ENCODE measurements around the gene GPC2.
"Not testable (repeated sequence)": the region's sequence is repeated elsewhere in the genome, so short reads cannot be mapped to it uniquely, and the experiment has no call there.

The GPC2 gene

DNA sequence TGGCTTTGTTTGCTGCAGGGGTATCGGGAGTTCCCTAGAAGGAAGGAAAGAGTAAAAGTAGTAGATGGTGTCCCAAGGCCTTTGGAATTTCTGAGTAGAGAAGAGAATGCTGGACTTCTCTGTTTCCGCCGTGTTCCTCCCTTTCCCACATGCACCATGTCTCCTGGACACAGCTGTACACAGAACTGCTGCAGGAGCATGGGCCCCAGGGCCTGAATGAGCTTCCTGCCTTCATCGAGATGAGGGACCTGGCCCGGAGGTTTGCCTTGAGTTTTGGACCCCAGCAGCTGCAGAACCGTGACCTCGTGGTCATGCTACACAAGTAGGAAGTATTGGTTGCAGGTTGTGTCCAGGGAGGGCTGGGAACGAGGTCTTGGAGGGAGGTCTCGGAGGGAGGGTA, 27.3 kb upstream of the GPC2 start:
- DNase-seq (ENCODE audit: low read depth), result no peak

GRCh38 chr7:100200693-100201092, 23.5 kb upstream of the GPC2 start:
- DNase-seq (ENCODE audit: low read depth), result no peak

DNA sequence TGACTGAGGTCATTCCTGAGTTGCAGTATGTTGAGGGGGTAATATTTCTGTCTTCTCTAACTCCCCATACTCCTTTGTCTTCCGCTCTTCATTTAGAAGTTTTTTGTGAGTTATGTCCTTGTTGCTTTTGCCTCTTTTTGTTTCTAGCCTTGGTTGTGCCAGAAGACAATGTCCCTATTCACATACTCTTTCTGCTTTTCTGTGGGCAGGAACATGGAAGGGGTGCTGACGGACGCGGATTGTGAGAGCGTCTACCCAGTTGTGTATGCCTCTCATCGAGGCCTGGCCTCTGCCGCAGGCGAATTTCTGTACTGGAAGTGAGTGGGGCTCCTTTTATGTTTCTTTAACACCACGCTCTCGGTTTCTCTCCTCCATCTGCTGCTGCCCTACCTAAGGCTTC, 21.1 kb upstream of the GPC2 start:
- DNase-seq (ENCODE audit: low read depth), result no peak

DNA sequence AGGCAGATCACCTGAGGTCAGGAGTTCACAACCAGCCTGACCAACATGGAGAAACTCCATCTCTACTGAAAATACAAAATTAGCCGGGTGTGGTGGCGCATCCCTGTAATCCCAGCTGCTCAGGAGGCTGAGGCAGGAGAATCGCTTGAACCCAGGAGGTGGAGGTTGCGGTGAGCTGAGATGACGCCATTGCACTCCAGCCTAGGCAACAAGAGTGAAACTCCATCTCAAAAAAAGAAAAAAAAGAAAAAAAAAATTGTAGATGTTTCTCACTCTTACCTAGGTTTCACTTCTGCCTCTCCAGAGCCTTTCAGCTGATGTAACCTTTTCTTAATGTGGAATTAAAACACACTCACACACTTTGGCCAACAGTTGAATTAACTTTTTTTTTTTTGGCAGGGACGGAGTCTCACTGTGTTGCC, 18.7 kb upstream of the GPC2 start:
- not testable (repeated sequence) for DNase-seq (ENCODE audit: low read depth)

DNA sequence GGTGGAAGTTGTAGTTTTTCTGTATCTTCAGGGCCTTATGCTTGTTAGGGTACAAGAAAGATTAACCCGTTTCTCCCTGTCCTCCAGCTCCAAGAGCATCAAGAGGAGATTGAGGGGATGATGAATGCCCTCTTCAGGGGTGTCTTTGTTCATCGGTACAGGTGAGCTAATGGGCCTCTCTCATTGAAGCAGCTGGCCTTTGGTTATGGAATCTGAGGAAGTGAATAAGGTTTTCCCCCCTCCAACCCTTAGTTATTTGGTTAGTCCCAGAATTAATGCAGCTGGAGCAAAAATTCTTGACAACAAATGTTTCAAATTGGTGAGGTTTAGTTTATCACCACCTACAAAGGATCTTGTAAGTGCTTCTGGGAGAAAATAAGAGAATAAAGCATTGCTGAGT, 18.0 kb upstream of the GPC2 start:
- DNase-seq (ENCODE audit: low read depth), result no peak

- DNase-seq (ENCODE audit: low read depth), result no peak
Observed at GRCh38 chr7:100192969-100193368, 15.8 kb upstream of the GPC2 start.

- not testable (repeated sequence) for DNase-seq (ENCODE audit: low read depth)
Observed at GRCh38 chr7:100192281-100192862, 15.2 kb upstream of the GPC2 start.

DNA sequence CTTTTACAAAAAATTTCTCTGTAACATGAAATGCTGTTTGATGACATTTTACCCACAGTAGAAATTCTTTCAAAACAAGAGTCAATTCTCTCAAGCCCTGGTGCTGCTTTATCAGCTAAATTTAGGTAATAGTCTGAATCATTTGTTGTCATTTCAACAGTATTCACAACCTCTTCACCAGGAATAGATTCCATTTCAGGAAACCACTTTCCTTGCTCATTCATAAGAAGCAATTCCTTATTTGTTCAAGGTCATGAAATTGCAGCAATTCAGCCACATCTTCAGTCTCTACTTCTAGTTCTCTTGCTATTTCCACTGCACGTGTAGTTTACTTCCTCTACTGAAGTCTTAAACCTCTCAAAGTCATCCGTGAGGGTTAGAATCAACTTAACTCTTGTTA, 14.6 kb upstream of the GPC2 start:
- no peak for DNase-seq (ENCODE audit: low read depth)

DNA sequence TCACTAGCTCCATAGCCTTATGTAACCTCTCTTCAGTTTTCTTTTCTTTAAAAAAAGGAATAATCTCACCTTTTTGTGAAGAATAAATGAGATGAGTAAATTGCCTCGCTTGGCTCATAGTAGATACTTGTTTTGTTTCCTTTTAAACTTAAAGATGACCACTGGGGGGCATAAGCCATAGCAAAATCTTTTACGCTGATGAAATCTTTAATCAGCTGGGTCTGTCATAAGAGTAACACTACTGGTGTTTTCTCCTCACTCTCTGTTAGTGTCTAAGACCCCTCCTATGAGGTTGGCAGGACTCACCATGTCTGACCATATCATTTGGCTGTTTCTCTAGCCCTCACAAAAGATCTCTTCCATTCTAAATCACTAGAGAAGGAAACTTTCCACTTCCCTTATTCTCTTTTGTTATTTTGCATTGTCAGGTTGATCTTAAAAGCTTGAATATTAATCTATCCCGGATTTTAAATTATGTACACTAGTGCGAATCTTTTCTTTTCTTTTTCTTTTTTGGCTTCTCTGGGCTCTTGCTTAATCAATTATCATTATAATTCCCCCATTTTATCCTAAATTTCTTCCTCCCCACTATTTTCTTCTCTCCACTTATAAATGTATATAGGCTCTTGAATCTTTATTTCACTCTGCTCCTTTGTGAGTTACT, 13.0 kb upstream of the GPC2 start:
- DNase-seq (ENCODE audit: low read depth), result no peak

- DNase-seq (ENCODE audit: low read depth), result no peak
Observed at GRCh38 chr7:100189061-100189460, 11.9 kb upstream of the GPC2 start.

DNA sequence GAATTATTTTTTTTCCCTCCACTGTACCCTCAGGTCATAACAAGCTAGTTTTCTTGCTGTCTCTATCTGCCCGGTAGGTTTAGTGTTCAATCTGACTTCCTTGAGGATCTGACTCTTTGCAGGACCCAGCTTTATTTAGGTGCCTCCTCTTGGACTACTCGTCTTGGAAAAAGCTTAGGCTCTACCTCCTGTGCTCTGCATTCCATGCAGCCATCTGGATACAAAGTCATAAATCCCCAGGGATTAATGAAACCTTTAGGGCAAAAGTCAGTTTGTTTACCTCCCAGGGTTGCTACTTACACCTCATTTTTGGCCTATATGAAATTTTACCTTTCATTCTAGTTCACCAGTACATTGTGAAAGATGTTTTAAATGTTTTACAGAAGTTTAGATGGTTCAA, 8.5 kb upstream of the GPC2 start:
- no peak for DNase-seq (ENCODE audit: low read depth)

DNA sequence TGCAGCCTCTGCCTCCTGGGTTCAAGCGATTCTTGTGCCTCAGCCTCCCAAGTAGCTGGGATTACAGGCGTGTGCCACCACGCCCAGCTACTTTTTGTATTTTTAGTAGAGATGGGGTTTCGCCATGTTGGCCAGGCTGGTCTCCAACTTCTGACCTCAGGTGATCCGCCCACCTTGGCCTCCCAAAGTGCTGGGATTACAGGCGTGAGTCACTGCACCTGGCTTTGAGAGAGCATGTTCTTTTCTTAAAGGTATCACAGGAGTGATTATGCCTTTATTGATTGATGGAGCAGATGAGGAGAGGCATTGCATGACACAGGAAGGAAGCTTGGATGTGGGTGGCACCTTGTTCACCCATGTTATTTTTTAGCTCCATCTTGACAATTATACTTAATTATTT, 5.9 kb upstream of the GPC2 start:
- DNase-seq (ENCODE audit: low read depth), result not testable (repeated sequence)

- not testable (repeated sequence) for DNase-seq (ENCODE audit: low read depth)
Observed at GRCh38 chr7:100182616-100183015, 5.4 kb upstream of the GPC2 start.

- not testable (repeated sequence) for DNase-seq (ENCODE audit: low read depth)
Observed at GRCh38 chr7:100180084-100180483, 2.9 kb upstream of the GPC2 start.

DNA sequence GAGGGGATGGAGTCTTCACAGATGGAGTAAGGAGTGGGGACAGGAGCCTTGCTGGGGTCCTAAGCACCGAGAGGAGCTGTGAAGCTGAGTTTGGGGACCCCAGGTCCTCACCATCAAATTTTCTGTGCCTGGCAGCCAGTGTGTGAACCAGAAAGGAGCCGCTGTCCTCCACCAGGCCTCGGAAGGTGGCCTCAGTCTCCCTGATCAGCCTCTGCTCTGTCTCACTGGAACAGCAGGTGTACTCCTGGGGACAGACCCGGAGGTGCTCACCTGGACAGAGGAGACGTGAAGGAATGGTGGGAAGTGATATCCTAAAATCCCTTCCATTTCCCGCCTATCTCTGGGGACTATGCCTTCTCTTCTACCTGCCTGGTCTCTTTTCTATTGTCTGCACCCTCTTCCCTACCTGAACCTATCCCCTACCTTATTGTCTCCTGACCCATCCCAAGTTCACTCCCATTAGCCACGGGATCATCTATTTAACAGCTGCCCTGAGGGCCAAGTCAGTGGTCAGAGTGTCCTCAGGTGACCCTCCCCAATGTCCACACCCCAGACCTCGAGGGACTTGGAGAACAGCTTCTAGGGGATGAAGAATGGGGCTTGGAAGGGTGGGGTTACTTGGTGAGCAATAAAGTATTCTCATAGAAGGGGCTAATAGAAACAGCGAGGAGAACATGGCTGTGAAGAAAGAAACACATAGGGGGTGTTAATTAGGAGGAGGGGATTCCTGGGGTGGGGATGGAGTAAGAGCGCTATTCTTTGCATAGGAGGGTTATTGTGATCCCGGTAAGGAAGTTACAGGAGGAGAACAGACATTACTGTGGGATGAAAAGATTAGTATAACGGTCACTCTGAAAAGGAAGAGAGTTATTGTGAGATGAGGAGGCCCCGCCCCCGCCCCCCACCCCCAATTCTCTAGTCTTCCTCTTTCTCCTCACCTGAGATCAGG, 811 bp downstream of the GPC2 start:
- no peak for DNase-seq (ENCODE audit: low read depth)

- DNase-seq (ENCODE audit: low read depth), result no peak
Observed at GRCh38 chr7:100175296-100175935, 1.8 kb downstream of the GPC2 start.

- DNase-seq (ENCODE audit: low read depth), result no peak
Observed at GRCh38 chr7:100174582-100174981, 2.6 kb downstream of the GPC2 start.

- no peak for DNase-seq (ENCODE audit: low read depth)
Observed at GRCh38 chr7:100173806-100174495, 3.2 kb downstream of the GPC2 start.

DNA sequence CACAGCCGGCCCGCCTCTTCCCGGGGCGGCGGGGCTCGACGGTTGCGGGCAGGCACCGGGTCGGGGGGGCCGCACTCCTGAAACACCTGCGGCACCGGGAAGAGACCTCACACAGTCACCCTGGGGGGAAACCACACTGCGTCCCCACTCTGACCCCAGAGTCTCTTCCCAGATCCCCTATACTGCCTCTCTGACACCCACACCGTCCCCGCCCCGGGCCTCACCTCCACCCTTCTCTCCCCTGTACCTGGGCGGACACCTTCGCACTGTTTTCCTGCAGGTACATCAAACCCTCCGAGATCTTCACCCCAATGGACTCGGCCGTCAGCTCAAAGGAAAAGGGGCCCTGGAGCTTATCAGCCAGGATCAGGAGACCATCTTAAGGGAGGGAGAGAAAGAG, 5.3 kb downstream of the GPC2 start:
- no peak for DNase-seq (ENCODE audit: low read depth)

DNA sequence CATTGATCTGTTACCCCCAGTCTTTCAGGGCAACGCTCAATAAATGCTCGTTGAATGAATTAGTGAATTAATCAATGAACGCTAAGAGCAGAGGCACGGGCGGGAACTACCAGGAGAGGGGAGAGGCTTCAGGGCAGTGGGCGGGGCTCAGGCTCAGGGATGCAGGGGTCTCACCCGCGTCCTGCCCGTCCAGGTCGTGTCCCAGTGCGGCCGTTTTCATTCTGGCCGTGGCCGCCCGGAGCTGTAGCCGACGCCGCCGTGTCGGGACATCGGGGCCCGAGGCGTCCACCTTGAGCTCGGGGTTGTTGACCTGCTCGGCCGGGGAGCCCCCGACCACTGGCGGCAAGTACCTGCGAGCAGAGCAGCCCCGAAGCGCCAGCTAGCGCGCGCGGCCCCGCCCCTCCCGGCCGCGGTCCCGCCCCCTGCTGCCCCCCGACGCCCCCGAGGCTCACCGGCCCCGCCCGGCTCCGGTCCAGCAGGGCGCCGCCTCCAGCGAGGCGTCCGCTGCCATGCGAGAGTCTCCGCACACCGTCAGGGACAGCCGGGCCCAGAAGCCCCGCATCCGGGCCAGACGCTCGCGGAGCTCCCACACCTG, 6.0 kb downstream of the GPC2 start:
- no peak for DNase-seq (ENCODE audit: low read depth)

DNA sequence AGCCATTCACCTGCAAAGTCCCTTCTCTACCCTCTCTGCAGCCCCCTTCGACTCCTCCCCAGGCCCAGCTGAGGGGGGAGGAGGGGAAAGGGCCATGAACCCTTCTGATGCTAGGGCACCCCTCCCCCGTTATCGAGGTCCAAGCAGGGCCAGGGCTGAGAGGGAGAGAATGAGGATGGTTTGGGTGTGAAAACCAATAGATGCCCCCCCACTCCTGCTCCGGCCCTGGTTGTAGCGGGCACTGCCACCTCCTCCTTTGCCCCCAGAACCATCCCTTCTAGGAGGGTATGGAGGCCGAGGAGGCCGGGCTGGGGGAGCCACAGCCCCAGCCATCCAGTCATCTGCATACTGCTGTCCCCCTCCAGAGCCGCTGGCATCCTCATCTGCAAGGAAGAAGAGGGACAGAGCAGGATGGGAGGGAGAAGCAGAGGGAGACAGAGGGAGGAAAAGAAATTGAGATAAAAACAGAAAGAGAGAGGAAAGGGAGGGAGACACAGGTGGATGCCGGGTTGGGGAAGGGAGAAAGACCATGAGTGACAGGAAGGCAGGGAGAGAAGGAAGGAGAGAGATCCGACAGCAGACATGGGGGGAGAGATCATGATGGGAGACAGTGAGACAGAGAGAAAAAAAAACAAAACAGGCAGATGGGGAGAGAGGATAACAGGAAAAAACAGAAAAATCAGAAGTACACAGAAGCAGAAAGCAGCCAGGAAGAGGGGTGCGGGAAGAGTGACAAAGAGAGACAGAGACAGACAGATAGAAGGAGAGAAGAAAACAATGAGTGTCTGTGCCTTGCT, 6.9 kb downstream of the GPC2 start:
- DNase-seq (ENCODE audit: low read depth), result no peak

Measured in stimulated activated CD8-positive, alpha-beta memory T cell treated with anti-CD3 and anti-CD28 coated beads, Interleukin-7, amount 100 ng/mL, for 24 hours (primary cell).